Activated effector memory CD4-positive, alpha-beta T cell treated with Interleukin-2 at 50 U/mL for 16 hours (primary cell): Measurements from ENCODE around the gene LCE1E.

Experiments
- DNase-seq: peaks from one replicate; pipeline ENCODE4 v3.0.0-alpha.2; 2020

The LCE1E gene

DNA sequence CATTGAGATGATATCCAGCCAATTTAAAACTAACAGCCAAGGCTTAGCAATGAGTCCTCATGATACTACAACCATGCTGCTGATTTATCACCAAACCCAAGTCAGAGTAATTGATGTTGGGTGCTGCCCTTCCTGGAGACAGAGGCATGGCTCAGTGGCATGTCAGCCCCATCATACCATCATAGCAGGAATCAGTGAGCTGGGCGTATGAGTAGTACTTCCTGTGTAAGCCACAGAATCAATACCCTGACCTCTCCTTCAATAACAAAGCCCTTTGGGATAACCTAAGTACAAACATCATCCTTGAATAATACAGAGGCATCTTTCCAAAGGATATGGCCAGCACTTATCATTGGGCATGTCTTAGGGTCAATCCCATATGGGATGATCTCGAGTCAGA lies 3.0 kb upstream of the LCE1E start:
- no peak for DNase-seq

DNA sequence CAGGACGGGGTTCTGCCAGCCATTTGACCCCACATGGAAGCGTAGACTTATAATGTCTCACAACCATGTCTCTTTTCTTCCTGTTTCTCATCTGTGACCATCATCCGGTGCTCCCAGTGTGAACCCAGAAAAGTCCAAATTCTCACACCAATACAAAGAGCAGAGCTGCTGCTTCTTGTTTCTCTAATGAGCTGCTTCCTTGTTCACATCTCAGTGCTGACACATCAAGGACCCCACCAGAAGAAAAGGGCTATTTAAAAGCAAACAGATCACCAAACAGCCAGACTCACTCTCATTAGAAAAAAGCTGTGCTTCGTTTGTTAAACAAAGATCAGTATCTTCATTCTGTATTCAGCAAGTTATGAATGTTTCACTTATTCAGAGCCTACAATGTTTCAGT lies 9.6 kb downstream of the LCE1E start:
- no peak for DNase-seq

- DNase-seq = no peak
Observed at GRCh38 chr1:152796421-152796820, 10.4 kb downstream of the LCE1E start, which contains the start of gene LCE1D. Gene LCE1D, plus strand, starts transcription at chr1:152796721. Its CDS starts 1,074 bp downstream, at chr1:152797795.

DNA sequence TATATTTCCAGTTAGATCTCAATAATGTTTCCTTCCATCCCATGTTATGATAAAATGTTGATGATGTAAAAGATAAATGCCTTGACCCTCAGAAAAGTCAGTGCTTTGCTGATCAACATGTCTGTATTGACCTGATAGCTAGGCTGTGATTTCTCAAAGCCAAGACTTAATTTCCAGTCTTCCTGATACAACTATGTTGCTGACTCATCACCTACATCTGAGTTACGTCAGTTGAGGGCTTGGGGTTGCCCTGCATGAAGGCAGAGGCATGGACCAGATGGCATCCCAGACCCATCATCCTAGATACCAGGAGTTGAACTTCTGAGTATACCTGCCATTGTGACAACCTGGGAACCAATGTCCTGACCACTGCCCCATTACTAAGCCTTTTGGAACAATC lies 15.3 kb downstream of the LCE1E start:
- DNase-seq = no peak

DNA sequence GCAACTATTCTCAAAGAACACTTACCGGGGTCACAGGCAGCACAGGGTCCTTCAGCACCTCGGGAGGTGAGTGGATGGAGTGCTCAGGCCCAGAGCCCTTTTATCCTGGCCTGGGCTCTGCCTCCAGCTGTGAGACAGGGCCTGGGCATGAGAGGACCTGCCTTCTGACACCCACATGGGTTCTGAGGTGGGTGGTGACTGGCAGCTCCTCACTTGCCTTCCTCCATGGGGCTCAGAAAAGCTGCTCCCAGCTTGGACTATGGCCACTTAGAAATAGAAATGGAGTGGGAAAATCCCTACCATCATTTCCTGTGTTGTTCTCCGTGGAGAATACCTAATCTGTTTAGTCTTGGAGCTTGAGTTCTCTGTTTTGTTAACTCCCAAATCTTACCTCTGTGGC lies 20.5 kb downstream of the LCE1E start, which contains the start of gene LCE1C:
Gene LCE1C (minus strand): TSS at position 76 of the 400 bp plus-strand sequence. CDS start 1,173 bp downstream, outside the sequence.
- DNase-seq = no peak

- DNase-seq = no peak
Observed at GRCh38 chr1:152811050-152811449, 25.0 kb downstream of the LCE1E start.

DNA sequence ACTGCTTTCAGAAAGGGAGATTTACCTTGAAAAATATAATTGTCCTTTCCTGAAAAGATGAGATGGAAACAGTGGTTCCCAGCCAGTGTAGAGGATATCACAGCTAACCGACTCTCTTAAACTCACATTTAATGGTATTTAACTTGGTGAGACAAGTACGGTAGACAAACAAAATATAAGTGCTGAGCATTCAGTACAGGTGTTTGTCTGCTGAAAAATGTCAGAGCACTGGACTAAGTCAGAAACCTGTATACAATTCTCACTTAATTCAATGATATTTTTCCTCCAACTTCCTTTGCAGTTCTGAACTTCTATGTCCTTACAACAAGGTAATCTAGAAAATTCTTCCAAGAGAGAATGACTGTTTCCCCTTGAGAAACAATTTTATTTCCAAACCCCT lies 25.6 kb downstream of the LCE1E start, which contains the start of gene LCE1B:
Gene LCE1B (plus strand): TSS at position 301 of the 400 bp plus-strand sequence. CDS start 476 bp downstream, outside the sequence.
- no peak for DNase-seq

GRCh38 chr1:152817309-152817708 lies 31.3 kb downstream of the LCE1E start:
- no peak for DNase-seq

DNA sequence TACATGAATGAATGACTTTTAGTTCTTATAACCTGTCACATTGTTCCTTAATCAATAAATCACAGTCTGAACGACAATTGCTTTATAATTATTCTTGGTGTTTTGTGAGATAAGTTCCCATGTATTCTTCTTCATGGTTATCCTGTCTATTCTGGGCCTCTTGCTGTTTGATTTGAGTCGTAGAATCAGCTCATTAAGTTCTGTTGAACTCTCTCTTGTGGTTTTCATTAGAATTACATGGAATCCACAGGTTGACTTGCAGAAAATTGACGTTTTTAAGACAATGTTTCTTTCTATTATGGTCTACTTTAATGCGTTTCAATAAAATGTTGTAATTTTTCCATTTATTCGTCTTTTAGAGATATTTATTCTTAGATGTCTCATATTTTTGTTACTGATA lies 37.2 kb downstream of the LCE1E start:
- DNase-seq = no peak

- no peak for DNase-seq
Observed at GRCh38 chr1:152824964-152825363, 38.9 kb downstream of the LCE1E start.

DNA sequence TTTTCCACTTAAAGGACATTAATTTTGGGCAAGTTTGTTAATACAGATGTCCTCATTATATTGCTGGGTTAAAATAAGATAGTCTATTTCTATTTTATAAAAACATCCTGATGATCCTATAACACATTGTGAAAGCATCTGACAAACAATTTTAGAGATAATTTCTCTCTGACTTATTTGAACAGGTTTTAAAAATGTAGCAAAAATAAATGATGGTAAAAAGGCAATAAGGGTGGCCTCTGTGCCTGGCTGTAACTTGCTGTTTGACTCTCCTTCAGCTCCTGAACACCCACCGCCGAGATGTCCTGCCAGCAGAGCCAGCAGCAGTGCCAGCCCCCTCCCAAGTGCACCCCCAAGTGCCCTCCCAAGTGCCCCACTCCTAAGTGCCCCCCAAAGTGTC lies 41.1 kb downstream of the LCE1E start, which contains the start of gene LCE1A:
Gene LCE1A (plus strand): TSS at position 301 of the 400 bp plus-strand sequence. CDS start 0 bp downstream, at position 301.
- no peak for DNase-seq

GRCh38 chr1:152836870-152837269 lies 50.8 kb downstream of the LCE1E start:
- no peak for DNase-seq
